Left colon (tissue), 2 donors: Measurements from ENCODE around the gene MASP2. TPM values are rescaled to one million over a fixed set of nuclear protein-coding genes. Genes with fewer than 3 reads are reported as not detected.
A peak's percentile ranks its signal among the peaks of the same experiment; 100 is the strongest.
"Not testable (repeated sequence)": the region's sequence is repeated elsewhere in the genome, so short reads cannot be mapped to it uniquely, and the experiment has no call there.

ENCODE experiments used
- ATAC-seq: fragments of 200-7000 bp; cut with Tn5 transposase; one replicate; pipeline ENCODE4 v1.9.1; 2020; ENCODE audit warnings: mild to moderate bottlenecking, moderate library complexity
- DNase-seq, 2 donors: peaks; one replicate each; pipeline ENCODE4 v3.0.0-alpha.2; 2020
- intact Hi-C, 2 donors: fragments of 100-400 bp; cut with DNase I in 1 of 2; cut with micrococcal nuclease in 1 of 2; formaldehyde crosslinking; loops; one replicate each; pipeline versions ENCODE4 v1.11.2 to v1.14.0; 2022; cut with DNase I, micrococcal nuclease
- total RNA-seq, 2 donors: library from RNA; stranded (reverse); fragmentation: NEBNext Ultra II Directional; extraction: Animal tissue kit (Norgen Biotek cat#: 25700); gene quantifications; one replicate each; pipeline ENCODE4 v1.2.1, GENCODE V29; 2021
- donor health status: DM: no; HTN: no; CAD: no.
- donor health status: DM: yes; HTN: yes; CAD: no.

Gene MASP2
- total RNA-seq, 2 donors from 2014 or later: not detected

DNA sequence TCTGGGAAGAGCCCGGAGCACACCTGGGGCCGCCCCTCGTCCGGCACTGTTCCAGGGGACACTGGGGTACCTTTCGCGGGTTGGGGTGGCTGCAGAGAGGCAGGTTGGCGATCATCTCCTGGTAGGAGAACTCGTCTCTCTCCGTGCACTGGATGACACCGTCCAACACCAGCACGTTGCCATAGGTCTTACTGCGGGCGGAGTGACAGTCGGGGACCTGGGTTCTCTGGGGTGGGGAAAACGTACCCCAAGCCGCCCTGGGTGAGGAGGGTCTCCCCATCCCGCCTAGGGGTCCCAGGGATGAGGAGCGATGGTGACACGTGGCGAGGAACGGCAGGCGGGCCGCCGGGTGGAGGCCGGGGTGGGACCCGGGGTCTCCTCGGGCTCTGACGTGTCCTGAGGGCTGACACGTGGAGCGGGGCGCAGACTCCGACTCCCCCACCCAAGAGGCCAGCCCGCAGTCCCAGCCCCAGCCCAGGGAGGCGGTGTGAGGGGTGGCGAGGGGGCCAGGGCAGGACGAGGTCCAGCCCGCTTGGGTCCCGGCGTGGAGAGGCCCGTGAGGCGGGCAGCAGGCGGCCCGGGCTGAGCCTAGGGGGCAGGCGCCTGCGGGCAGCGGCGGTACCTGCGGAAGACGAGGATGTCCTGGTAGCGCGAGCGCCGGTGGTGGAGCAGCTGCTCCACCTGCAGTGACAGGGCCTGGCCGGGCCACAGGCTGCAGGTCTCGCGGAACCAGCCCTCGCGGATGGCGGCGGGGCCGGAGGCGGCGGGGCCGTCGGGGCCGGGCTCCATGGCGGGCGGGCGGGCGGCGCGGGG is 12.3 kb upstream of the MASP2 start:
- DNase-seq (no peak), ATAC-seq (peak; percentile 20)
- intact Hi-C loops: no loop called here

DNA sequence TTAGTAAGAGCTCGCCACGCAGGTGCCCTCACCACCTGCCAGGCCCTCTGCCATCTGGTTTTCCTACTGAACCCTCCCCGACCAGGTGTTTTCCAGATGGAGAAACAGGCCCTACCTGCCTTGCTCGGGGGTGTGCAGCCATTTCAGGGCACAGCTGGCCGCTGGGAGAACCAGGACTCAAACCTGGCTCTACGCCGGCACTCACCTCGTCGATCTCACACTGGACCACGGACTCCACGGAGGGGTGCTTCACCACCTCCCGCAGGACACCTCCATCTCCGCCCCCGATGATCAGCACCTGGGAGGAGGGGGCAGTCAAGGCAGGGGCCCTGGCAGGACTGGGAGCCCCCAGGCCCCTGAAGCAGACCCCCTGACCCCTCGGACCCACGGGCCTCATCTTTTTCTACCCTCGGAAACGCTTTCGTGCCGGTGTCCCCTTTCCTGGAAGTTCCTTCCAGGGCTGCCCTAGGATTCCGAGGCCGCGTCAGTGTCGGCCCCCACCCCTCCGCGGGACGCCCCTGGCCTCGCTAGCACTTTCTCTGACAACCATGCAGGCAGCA is 11.6 kb upstream of the MASP2 start:
- DNase-seq: peak; percentile 48 to 49
- ATAC-seq: no peak

DNA sequence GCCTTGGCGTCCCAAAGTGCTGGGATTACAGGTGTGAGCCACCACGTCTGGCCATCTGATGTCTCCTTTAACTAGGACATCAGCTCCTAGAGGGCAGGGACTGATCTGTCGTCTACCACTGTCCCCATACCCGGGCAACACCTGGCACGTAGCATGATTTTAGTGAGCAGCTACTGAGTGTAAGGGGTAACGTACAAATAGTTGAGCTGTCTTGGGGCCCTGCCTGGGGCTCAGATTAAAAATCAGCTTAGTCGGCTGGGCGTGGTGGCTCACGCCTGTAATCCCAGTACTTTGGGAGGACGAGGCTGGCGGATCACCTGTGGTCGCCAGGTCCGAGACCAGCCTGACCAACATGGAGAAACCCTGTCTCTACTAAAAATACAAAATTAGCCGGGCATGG is 11.0 kb upstream of the MASP2 start:
- DNase-seq (no peak), ATAC-seq (no peak)
- intact Hi-C loops: no loop called here

More for the DNA sequence above, 11.6 kb upstream of the MASP2 start:
- intact Hi-C loops: no loop called here

DNA sequence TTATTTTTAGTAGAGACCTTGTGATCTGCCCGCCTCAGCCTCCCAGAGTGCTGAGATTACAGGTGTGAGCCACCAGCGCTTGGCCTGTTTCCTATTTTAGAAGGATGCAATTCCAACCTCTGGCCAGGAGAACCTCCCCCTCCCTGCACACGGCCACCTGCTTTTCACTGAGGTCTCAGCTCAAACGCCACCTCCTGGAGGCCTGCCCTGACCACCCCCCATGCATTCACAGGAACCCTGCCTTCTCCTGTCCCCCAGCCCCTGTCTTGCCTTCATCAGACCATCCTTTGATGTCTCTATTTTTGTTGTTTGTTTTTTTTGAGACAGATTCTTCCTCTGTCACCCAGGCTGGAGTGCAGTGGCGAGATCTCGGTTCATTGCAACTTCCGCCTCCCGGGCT is 10.4 kb upstream of the MASP2 start:
- no peak for DNase-seq
- intact Hi-C loops: no loop called here
- no peak for ATAC-seq

DNA sequence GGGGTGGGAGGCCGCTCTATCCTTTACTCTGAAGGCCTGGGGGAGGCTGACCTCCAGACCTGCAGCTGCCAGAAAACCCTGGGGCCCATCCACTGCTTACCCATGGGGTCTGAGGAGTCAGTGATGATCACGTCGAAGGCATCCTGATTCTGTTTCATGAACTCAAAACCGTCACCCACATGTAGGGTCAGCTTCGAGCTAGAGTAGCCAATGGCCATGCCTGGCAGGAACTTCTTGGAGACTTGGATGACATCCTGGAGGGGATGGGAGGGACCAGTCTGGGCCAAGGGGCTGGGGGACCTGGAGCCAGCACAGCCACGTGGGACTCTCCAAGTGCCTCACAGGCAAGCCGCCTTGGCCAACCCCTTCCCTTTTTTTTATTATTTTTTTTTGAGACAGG is 9.5 kb upstream of the MASP2 start:
- ATAC-seq: no peak
- no peak for DNase-seq
- intact Hi-C loops: no loop called here

DNA sequence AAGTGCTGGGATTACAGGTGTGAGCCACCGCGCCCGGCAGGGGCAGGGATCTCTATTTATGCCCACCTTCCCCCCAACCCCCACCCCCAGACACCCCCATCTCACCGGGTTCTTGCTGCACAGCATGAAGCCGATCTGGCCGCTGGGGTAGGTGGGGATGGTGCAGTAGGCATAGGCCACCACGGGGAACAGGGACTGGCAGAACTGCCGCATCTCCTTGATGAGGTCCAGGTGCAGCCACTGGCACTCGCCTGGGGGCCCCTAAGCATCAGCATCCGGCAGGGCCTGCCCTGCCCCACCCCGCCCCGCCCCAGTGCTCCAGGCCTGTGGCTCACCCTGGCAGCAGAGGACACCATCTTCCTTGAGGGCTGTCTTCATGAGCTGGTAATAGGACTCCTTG is 8.6 kb upstream of the MASP2 start:
- intact Hi-C loops: no loop called here
- DNase-seq (no peak), ATAC-seq (no peak)

DNA sequence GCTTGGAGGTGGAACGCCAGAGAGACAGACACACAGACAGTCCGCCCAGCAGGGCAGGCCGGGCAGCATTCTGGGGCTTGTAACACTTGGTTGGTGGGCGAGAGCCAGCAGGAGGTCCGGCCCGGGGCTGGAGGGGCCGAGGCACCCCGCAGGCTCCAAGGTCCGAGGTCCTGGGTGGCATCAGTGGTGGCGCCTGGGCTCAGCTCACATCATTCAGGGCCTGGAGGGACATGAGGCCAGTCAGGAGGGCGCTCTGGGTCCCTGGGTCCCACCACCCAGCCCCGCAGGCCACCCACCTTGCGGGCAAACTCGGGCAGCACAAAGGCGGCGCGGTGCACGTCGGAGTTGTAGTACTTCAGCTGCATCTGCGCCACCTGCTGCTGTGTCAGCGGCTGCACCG is 7.6 kb upstream of the MASP2 start:
- DNase-seq (no peak), ATAC-seq (no peak)
- intact Hi-C loops: no loop called here

DNA sequence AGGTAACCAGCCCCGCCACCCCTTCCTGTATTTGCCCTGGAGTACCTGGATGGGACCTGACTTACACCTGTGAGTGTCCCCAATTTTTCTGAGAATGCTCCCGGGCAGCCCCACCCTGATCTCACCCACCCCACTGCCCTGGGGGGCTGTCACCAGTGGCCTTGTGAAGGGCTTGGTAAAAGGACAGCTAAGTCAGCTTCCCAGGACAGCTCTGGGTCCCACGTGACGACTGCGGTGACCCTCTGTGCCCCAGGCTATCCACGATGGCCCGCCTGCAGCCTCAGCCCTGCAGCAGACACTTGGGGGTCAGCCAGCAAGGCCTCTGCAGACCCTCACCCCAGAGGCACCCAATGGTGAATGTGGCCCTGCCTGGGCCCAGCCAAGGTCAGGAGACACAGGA is 7.1 kb upstream of the MASP2 start:
- DNase-seq (no peak), ATAC-seq (no peak)
- intact Hi-C loops: no loop called here

DNA sequence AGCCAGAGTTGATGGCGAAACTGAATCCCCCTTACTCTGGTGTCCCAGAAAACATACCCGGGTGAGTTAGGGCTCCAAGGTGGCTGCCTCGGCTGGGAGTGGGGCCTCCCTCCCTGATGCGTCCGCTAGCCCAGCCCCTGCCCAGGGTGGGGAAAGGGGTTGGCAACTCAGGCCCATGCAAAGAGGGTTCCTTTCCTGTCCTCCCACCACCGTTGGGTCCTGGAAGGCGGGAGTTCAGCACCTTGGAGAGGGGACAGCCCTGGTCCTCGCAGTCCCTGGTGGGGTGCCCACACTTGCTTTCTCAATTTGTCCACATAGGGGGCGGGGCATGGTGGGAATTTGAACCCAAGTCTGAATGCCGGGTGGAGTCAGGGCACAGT is 6.7 kb upstream of the MASP2 start:
- intact Hi-C loops: no loop called here
- DNase-seq: no peak
- peak; percentile 33 for ATAC-seq

DNA sequence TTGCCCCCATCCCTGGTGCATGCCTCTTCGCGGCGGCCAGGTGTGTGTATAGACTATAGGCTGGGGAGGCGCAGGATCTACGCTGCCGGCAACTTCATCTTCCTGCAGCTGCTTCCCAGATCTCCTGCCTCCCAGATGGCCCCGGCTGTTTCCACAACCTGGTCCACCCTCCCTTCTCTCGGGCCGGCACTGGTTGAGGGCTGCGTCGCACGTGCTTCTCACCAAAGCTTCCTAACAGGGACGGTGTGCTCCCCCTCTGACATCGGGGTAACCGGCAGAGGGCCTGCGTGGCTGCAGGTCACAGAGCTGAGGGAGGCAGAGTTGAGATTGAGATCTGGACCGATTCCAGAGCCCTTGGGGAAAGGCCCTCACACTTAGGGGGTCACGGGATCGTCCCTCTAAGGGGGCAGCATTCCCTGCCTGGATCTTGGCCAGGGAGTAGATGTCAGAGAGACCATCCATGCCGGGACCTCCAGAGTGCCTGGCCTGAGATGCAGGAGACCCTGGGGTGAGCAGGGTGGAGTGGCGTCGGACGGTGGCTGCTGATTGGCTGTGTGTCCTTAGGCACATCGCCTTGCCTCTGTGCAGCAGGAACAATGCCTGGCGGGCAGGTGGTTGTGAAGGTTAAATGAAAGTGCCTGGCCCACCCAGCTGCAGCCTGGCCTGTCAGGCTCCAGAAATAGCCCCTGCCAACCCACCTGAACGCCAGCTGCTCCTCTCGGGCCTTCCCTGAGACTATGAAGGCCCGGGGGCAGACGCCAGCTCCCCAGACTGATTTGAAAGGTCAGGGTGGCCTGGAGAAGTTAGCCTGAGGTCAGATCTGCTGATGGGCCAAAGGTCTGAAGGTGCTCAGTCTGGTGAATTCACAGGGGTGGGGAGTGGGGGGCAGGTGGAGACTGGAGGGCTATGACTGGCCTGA is 6.1 kb upstream of the MASP2 start:
- DNase-seq: no peak
- intact Hi-C loops: no loop called here

DNA sequence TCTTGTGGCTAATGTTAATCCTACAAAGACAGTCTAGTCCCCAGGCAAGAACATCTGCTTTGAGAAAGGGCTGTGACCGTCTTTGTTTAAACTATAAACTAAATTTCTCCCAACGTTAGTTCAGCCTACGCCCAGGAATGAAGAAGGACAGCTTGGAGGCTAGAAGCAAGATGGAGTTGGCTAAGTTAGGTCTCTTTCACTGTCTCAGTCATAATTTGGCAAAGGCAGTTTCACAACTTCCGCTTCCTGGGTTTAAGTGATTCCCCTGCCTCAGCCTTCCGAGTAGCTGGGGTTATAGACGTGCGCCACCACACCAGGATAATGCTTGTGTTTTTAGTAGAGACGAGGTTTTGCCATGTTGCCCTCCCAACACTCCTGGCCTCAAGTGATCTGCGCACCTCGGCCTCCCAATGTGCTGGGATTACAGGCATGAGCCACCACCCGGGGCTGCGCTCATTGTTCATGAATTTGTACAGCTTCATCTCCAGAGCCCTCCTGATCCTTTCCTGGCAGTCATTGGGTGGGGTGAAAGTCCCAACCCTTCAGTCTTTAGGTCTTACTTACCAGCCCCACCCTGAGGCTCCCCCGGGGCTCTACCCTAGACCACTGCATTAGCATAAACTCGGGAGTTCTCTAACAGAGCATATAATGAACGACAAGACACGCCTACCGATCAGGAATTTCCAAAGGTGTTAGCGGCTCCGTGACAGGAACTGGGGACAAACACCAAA is 4.9 kb upstream of the MASP2 start:
- ATAC-seq (no peak), DNase-seq (no peak)
- intact Hi-C loops: no loop called here

More for the DNA sequence above, 6.1 kb upstream of the MASP2 start:
- ATAC-seq: peak; percentile 33

DNA sequence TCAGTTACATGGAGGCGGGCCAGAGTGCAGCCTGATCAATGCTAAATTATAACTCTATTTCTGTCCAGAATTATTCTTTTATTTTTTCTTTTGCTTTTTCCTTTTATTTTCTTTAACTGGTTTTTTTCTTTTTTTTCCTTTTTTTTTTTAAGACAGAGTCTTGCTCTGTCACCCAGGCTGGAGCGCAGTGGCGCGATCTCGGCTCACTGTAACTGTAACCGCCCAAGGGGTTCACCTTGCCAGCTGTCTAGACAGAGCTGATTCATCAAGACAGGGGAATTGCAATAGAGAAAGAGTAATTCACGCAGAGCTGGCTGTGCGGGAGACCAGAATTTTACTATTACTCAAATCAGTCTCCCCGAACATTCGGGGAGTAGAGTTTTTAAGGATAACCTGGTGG is 4.1 kb upstream of the MASP2 start:
- DNase-seq, intact Hi-C loops, ATAC-seq: not testable (repeated sequence)

DNA sequence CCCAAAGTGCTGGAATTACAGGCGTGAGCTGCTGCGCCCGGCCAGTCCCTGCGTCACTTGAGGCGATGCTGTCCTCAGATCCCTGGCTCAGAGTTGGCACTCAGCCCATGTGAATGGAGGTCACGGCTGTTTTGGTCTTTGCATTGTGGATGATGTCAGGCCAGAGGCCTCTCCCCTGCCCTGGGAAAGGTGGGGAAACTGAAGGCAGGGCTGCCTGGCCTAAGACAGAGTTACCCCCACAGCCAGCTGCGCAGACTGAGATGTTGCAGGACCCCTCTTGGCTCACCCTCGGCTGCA is 821 bp downstream of the MASP2 start:
- DNase-seq (no peak), ATAC-seq (peak; percentile 21)
- intact Hi-C loops: no loop called here

DNA sequence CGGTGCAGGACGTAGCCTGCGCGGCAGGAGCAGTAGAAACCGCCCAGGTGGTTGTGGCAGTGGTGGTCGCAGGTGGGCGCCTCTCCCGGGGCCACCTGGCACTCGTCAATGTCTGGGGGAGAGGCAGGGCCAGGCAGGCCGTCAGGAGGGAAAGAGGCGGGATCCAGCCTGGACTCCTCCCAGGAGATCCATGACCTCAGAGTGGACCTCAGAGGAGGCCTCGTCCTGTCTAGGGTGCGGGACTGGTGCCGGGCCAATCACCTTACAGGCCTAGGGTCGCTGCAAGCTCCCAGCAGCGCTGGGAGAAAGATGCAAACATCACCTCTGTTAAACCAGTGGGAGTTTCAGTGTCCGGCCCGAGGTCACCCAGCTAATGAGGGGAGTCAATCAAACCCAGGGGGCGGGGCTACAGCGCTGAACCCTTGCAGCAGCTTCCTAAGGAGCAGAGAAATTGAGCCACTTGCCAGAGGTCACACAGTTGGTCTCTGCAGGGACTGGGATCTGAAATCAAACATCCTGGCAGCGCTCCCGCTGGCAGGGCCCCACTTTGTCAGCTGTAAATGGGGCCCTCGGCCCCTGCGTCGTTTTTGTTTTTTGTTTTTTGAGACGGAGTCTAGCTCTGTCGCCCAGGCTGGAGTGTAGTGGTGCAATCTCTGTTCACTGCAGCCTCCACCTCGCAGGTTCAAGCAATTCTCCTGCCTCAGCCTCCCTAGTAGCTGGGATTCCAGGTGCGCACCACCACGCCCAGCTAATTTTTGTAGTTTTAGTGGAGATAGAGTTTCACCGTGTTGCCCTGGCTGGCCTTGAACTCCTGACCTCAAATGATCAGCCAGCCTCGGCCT is 1.4 kb downstream of the MASP2 start:
- intact Hi-C loops: no loop called here
- DNase-seq: no peak
- ATAC-seq: no peak

DNA sequence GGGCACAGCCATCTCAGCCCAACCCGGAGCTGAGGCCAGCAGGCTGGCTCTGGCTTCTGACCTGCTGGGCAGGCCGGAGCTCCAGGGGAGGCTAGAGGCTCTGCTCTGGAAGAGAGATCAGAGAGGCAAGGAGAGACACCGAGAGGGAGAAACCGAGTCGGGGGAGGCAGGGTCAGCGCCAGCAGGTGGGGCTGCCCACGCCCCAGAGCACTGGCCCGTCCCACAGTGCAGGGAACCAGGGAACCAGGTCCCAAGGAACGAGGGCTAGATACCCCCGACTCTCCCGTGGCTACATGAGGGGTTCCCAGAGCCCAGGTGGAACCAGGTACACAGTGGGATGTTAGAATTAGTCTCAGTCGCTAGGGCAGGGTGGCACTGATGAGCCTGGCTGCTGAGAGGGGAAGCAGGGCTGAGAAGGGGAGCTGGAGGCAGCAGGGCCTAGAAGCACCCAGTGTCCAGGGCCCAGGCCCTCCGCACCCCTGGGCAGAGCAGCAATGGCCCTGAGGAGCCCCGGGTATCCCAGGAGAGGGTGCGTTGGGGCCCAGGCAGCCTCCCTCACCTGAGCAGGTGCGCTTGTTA is 2.1 kb downstream of the MASP2 start:
- ATAC-seq: no peak
- DNase-seq: no peak

DNA sequence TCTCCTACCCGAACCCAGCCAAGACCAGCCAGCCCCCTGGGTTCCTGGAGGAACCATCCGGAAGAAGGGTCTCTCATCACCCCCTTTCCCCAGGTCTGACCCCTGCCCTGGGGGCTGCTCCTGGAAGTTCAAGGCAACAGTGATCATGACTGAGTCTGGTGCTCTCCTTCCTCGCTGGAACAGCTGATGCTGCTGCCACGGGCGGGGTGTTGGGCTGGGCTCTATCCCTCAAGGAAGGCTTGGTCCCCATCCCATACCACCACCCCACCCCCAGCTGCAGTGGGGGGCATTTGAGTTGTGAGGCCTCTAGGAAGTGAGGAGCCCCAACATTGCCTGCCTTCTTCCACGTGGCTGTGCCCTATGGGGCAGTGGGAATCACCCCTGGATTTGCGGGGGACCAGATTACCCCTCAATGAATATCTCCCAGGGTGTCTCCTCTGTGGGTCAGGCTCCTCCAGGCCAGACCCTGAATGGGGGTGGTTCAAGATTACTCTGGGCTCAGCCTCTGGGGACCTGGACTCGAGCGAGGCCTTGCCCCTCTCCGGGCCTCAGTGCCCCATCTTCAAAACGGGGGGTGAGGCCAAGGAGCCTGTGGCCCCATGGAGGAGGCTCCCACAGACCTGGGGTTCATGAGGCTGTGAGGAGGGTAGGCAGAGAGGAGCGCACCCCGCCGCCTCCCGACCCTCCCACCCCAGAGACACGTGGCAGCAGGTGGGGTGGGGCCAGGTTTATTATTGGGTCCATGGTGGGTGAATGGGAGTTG is 2.8 kb downstream of the MASP2 start:
- intact Hi-C loops: no loop called here
- ATAC-seq: no peak
- DNase-seq: no peak

More for the DNA sequence above, 2.1 kb downstream of the MASP2 start:
- intact Hi-C loops: no loop called here
